GM19043 (cell line): Measurements from ENCODE around the gene ELOA.
"Not testable (repeated sequence)": the region's sequence is repeated elsewhere in the genome, so short reads cannot be mapped to it uniquely, and the experiment has no call there.

Experiments
- ATAC-seq: cut with Tn5 transposase; IDR thresholded peaks from one replicate; pipeline ENCODE4 v1.9.1; 2021; ENCODE audit warnings: low read depth; ENCODE audit not compliant: unreplicated experiment

ELOA gene

GRCh38 chr1:23732363-23733224 lies 10.7 kb upstream of the ELOA start:
- no peak for ATAC-seq

GRCh38 chr1:23733281-23733680 lies 10.0 kb upstream of the ELOA start:
- ATAC-seq, result not testable (repeated sequence)

GRCh38 chr1:23736437-23737134 lies 6.7 kb upstream of the ELOA start:
- no peak for ATAC-seq

GRCh38 chr1:23741609-23742008 lies 1.7 kb upstream of the ELOA start:
- ATAC-seq, result no peak

GRCh38 chr1:23742670-23743286 lies 493 bp upstream of the ELOA start:
- ATAC-seq, result peak; percentile 19

GRCh38 chr1:23745515-23745914 lies 2.2 kb downstream of the ELOA start:
- no peak for ATAC-seq

- ATAC-seq, result no peak
These were observed 4.7 kb downstream of the ELOA start for GRCh38 chr1:23748016-23748415.

- no peak for ATAC-seq
These were observed 8.0 kb downstream of the ELOA start for GRCh38 chr1:23751050-23751814.

- no peak for ATAC-seq
These were observed 8.5 kb downstream of the ELOA start for GRCh38 chr1:23751815-23752200.

- no peak for ATAC-seq
These were observed 9.6 kb downstream of the ELOA start for GRCh38 chr1:23752909-23753308.

- ATAC-seq, result no peak
These were observed 13.4 kb downstream of the ELOA start for GRCh38 chr1:23756676-23757075.

GRCh38 chr1:23757812-23758211 lies 14.5 kb downstream of the ELOA start:
- ATAC-seq, result no peak

GRCh38 chr1:23759277-23759676 lies 16.0 kb downstream of the ELOA start:
- ATAC-seq, result no peak

GRCh38 chr1:23763041-23763577 lies 19.8 kb downstream of the ELOA start:
- no peak for ATAC-seq

- ATAC-seq, result no peak
These were observed 25.5 kb downstream of the ELOA start for GRCh38 chr1:23768733-23769132.

GRCh38 chr1:23772049-23772853 lies 29.0 kb downstream of the ELOA start:
- ATAC-seq, result peak; percentile 51

GRCh38 chr1:23772854-23773242 lies 29.6 kb downstream of the ELOA start:
- ATAC-seq, result no peak

- ATAC-seq, result no peak
These were observed 31.1 kb downstream of the ELOA start for GRCh38 chr1:23774174-23774880.

GRCh38 chr1:23776217-23776616 lies 32.9 kb downstream of the ELOA start:
- ATAC-seq, result no peak
